ENCODE measurements around the gene PAEP. TPM values are rescaled to one million over a fixed set of nuclear protein-coding genes. Genes with fewer than 3 reads are reported as not detected.

PAEP gene
- total and polyA plus RNA-seq, 7 donors = not detected

DNA sequence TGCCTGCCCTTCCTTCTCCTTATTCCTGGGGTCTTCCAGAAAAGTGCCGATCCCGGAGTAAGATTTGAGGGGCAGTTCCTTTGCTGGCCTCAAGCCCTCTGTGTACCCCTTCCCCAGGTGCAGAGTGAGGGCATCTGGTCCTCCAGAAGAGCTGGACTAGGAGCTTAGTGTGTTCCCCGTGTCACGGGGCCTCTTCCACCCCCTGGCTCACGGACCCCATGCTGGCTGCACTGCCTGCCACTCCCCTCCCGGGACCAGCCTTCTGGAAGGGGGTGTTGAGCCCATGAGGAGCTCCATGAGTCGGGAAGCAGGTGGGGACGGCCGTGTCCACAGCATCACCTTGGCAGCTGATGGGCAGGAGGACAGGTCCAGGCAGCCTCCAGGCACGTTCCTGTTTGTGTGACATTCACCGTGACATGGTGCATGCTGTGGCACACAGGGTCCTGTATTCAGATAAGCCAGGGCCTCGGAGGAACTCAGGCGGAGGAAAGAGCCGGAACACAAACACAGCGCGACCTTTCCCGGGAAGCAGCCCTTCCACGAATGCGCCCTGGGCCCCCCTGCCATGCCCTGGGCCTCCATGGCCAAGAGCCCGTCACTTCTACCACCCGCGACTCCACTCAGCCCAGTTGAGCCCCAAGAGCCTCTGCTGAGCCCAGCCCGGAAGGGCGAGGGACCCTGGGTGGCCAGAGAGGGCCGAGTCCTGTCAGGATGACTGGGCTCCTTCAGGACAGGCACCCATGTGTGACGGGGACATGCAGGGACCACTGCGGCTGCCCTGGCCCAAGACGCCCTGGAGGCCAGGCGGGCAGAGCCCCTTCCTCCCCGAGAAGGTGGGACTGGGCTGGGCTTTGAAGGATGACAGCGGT lies 46.2 kb upstream of the PAEP start:
- peak; percentile 49 for DNase-seq
- intact Hi-C loops (cut with DNase I) = no loop called here
- Histone ChIP-seq H3K4me3 (no peak overlapping the region), H3K9me3 (no peaks in the 10 kb centered on the region), H3K4me1 (no peaks in the 10 kb centered on the region), H3K27ac (no peak overlapping the region), H3K27me3 (peaks cover 0 to 6% (median 0%) of the 10 kb centered on the region in 3 donors), H3K36me3 (no peaks in the 10 kb centered on the region)
- TF ChIP-seq, protein P1, sequence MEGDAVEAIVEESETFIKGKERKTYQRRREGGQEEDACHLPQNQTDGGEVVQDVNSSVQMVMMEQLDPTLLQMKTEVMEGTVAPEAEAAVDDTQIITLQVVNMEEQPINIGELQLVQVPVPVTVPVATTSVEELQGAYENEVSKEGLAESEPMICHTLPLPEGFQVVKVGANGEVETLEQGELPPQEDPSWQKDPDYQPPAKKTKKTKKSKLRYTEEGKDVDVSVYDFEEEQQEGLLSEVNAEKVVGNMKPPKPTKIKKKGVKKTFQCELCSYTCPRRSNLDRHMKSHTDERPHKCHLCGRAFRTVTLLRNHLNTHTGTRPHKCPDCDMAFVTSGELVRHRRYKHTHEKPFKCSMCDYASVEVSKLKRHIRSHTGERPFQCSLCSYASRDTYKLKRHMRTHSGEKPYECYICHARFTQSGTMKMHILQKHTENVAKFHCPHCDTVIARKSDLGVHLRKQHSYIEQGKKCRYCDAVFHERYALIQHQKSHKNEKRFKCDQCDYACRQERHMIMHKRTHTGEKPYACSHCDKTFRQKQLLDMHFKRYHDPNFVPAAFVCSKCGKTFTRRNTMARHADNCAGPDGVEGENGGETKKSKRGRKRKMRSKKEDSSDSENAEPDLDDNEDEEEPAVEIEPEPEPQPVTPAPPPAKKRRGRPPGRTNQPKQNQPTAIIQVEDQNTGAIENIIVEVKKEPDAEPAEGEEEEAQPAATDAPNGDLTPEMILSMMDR (IDR thresholded peaks at IDR 0.05) = no peak
- TF ChIP-seq POLR2AphosphoS5 (IDR thresholded peaks at IDR 0.05) = no peak
- no peak for TF ChIP-seq POLR2A (IDR thresholded peaks at IDR 0.05)
- TF ChIP-seq EP300 (IDR thresholded peaks at IDR 0.05) = no peak
- 86 to 88% methylated on average over 31 of the region's 31 CpGs for WGBS, 2 donors

DNA sequence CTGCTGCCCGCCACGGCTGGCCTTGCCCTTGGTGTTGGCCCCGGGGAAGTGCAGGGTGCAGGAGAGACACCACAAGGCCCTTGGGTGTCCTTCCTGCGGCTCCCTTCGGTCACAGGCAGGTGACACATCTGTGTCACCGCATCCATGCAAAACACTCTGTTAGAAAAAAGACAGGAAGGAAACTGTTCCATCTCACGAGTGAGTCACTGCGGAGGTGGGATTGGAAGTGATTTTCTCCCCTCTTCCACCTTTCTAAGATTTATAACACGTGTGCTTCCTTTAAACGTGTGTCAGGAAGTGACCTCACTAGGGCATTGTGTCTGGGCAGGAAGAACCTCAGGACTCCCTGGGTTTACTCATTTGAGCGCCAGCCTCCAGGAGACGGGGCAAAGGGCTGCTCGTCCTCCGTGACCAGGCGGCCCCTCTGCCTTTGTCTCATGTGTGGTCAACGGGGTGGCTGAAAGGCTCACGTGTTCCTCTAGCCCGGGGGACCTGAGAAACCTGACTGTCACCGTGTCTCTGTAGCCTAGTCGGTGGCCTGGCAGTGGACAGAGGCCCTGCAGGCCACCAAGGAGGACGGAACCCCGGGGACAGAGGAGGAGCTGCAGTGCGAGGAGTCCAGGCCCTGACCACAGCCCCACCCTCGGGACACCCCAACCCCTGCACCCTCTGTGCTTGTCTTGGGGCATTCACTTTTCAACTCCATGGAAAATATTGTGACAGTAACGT lies 45.3 kb upstream of the PAEP start:
- peaks cover 0 to 6% (median 0%) of the 10 kb centered on the region in 3 donors for H3K27me3 ChIP-seq
- H3K9me3 ChIP-seq = no peaks in the 10 kb centered on the region
- 65 to 77% methylated on average over 25 of the region's 25 CpGs for WGBS, 2 donors
- H3K4me1 ChIP-seq = no peaks in the 10 kb centered on the region
- intact Hi-C loops (cut with DNase I) = no loop called here
- peak; percentile 41 for DNase-seq
- H3K27ac ChIP-seq = no peak overlapping the region
- no peaks in the 10 kb centered on the region for H3K36me3 ChIP-seq
- H3K4me3 ChIP-seq = no peak overlapping the region
- no peak for TF ChIP-seq EP300 (IDR thresholded peaks at IDR 0.05)
- TF ChIP-seq, protein P1 (IDR thresholded peaks at IDR 0.05) = no peak
- TF ChIP-seq POLR2AphosphoS5 (IDR thresholded peaks at IDR 0.05) = no peak
- TF ChIP-seq POLR2A (IDR thresholded peaks at IDR 0.05) = no peak

DNA sequence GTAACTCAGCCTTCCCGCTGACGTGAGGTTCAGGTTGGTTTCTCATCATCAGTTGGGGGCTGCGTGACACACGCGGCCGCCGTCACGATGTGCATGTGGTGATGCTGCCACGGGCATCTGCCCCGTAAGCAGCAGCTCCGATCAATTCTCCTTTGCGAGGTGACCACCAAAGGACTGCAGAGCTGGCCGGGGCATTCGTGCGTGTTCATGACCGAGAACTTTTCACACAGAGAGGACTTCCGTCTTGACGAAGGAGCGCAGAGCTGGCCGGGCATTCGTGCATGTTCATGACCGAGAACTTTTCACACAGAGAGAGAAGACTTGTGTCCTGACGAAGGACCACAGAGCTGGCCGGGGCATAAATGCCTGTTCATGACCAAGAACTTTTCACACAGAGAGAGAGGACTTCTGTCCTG lies 44.1 kb upstream of the PAEP start:
- TF ChIP-seq POLR2AphosphoS5 (IDR thresholded peaks at IDR 0.05) (no peak), POLR2A (IDR thresholded peaks at IDR 0.05) (no peak), EP300 (IDR thresholded peaks at IDR 0.05) (no peak)
- peaks cover 0 to 10% (median 4%) of the 10 kb centered on the region in 3 donors for H3K27me3 ChIP-seq
- no peak overlapping the region for H3K27ac ChIP-seq
- WGBS, 2 donors = 67 to 91% methylated on average over 24 of the region's 24 CpGs
- H3K36me3 ChIP-seq = no peaks in the 10 kb centered on the region
- peak; percentile 48 for DNase-seq
- H3K4me1 ChIP-seq = no peaks in the 10 kb centered on the region
- intact Hi-C loops (cut with DNase I) = no loop called here
- H3K4me3 ChIP-seq = no peak overlapping the region
- no peaks in the 10 kb centered on the region for H3K9me3 ChIP-seq

DNA sequence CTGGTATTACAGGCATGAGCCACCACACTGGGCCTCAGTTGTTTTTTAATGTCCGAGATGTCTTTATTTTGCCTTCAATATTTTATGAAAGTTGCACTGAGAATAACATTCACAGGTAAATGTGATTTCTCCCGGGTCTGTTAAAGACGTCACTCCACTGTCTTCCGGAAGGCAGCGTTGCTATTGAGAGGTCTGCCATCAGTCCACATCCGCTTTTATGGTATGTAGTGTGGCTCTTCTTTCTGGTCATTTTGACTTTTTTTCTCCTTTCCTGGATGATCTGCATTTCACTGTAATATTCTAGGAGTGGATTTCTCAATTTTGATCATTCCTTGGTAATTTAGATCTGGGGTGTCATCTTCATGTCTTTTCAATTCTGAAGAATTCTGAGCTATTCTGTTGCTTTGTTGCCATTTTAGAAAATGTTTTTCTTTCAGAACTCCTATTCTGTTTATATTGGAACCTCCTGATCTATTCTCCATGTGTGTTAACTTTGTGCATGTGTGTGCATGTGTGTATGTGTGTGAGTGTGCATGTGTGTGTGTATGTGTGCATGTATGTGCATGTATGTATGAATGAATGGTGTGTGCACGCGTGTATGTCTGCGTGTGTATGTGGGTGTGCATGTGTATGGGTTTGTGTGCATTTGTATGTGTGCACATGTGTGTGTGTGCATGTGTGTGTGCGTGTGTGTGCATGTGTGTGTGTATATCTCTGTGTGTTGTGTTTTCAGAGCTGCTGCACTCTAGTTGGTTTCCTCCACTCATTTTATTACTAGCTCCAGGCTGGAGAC lies 42.2 kb upstream of the PAEP start:
- no peak overlapping the region for H3K27ac ChIP-seq
- 92 to 94% methylated on average over 10 of the region's 10 CpGs for WGBS, 2 donors
- no peak overlapping the region for H3K4me3 ChIP-seq
- no peaks in the 10 kb centered on the region for H3K4me1 ChIP-seq
- DNase-seq = no peak
- H3K36me3 ChIP-seq = no peaks in the 10 kb centered on the region
- H3K27me3 ChIP-seq = peaks cover 0 to 26% (median 14%) of the 10 kb centered on the region in 3 donors
- no peaks in the 10 kb centered on the region for H3K9me3 ChIP-seq
- intact Hi-C loops (cut with DNase I) = no loop called here
- TF ChIP-seq EP300 (IDR thresholded peaks at IDR 0.05) (no peak), POLR2AphosphoS5 (IDR thresholded peaks at IDR 0.05) (no peak), POLR2A (IDR thresholded peaks at IDR 0.05) (no peak)
- TF ChIP-seq, protein P1 (IDR thresholded peaks at IDR 0.05) = no peak
